Measurements from ENCODE around the gene TAMM41.
"Not testable (repeated sequence)": the region's sequence is repeated elsewhere in the genome, so short reads cannot be mapped to it uniquely, and the experiment has no call there.

TAMM41 gene

GRCh38 chr3:11759996-11760395, 86.7 kb downstream of the TAMM41 start:
- no peak for DNase-seq

GRCh38 chr3:11757929-11758328, 88.8 kb downstream of the TAMM41 start:
- DNase-seq: no peak

- DNase-seq: no peak
These were observed 89.2 kb downstream of the TAMM41 start for GRCh38 chr3:11757441-11757875.

- DNase-seq: no peak
These were observed 91.4 kb downstream of the TAMM41 start for GRCh38 chr3:11755276-11755675.

GRCh38 chr3:11752254-11752653, 94.4 kb downstream of the TAMM41 start:
- DNase-seq: not testable (repeated sequence)

- DNase-seq: not testable (repeated sequence)
These were observed 98.4 kb downstream of the TAMM41 start for GRCh38 chr3:11748306-11748705.
